GM18861 (cell line): ENCODE data around the gene MYO18B.

Source experiments
- ATAC-seq: cut with Tn5 transposase; IDR thresholded peaks from one replicate; pipeline ENCODE4 v1.9.1; 2021; ENCODE audit not compliant: unreplicated experiment

The MYO18B gene

GRCh38 chr22:25845985-25846745, 104.2 kb downstream of the MYO18B start:
- ATAC-seq: no peak

- ATAC-seq: no peak
Observed at GRCh38 chr22:25847451-25847850, 105.5 kb downstream of the MYO18B start.

- no peak for ATAC-seq
Observed at GRCh38 chr22:25848954-25849353, 107.0 kb downstream of the MYO18B start.

- no peak for ATAC-seq
Observed at GRCh38 chr22:25849522-25849921, 107.5 kb downstream of the MYO18B start.

- no peak for ATAC-seq
Observed at GRCh38 chr22:25852223-25852622, 110.2 kb downstream of the MYO18B start.

- no peak for ATAC-seq
Observed at GRCh38 chr22:25853078-25853477, 111.1 kb downstream of the MYO18B start.

GRCh38 chr22:25853501-25854284, 111.7 kb downstream of the MYO18B start:
- ATAC-seq: no peak

GRCh38 chr22:25869771-25870170, 127.8 kb downstream of the MYO18B start:
- ATAC-seq: no peak

- no peak for ATAC-seq
Observed at GRCh38 chr22:25874327-25874726, 132.3 kb downstream of the MYO18B start.

- ATAC-seq: no peak
Observed at GRCh38 chr22:25875461-25875860, 133.5 kb downstream of the MYO18B start.

- no peak for ATAC-seq
Observed at GRCh38 chr22:25876871-25877270, 134.9 kb downstream of the MYO18B start.

GRCh38 chr22:25878933-25879332, 136.9 kb downstream of the MYO18B start:
- ATAC-seq: no peak

GRCh38 chr22:25880524-25880923, 138.5 kb downstream of the MYO18B start:
- ATAC-seq: no peak

GRCh38 chr22:25881210-25881755, 139.3 kb downstream of the MYO18B start:
- ATAC-seq: no peak

- ATAC-seq: no peak
Observed at GRCh38 chr22:25882360-25882759, 140.4 kb downstream of the MYO18B start.

- no peak for ATAC-seq
Observed at GRCh38 chr22:25883482-25884033, 141.6 kb downstream of the MYO18B start.

GRCh38 chr22:25884121-25884520, 142.1 kb downstream of the MYO18B start:
- no peak for ATAC-seq

GRCh38 chr22:25888399-25889054, 146.5 kb downstream of the MYO18B start:
- ATAC-seq: no peak

- ATAC-seq: no peak
Observed at GRCh38 chr22:25890651-25891050, 148.7 kb downstream of the MYO18B start.

GRCh38 chr22:25892678-25893077, 150.7 kb downstream of the MYO18B start:
- ATAC-seq: no peak

- no peak for ATAC-seq
Observed at GRCh38 chr22:25895678-25896077, 153.7 kb downstream of the MYO18B start.
